Activated T-helper 1 cell treated with Interleukin-2 at 50 U/mL for 16 hours (primary cell): Measurements from ENCODE around the gene ADAM33.

Source experiments
- DNase-seq: peaks from one replicate; pipeline ENCODE4 v3.0.0-alpha.2; 2020; ENCODE audit warnings: low read depth

The ADAM33 gene

DNA sequence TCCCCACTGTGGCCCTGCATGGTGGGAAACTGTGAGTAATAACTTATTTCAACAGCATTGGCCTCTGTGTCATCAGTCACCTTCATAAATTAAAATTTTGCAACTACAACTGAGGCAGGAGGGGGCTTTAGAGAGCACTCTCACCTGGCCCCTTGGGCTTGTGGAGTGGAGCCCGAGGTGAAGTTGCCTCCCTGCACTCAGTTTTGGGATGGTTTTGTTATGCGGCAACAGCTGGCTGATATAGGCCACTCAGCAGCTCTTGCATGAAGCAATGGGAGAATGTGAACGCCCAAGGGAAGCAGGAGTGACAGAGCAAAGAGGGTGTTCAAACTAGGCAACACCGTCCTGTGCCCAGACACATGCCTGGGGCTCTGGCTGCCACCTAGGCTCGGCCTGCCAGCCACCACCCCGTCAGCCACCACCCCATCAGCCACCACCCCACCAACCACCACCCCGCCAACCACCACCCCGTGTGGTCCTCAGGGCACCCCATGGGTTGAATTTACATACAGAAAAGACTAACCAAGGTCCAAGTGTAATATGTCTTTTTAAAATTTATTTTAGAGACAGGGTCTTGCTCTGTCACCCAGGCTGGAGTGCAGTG is 14.3 kb downstream of the ADAM33 start:
- DNase-seq, result no peak

DNA sequence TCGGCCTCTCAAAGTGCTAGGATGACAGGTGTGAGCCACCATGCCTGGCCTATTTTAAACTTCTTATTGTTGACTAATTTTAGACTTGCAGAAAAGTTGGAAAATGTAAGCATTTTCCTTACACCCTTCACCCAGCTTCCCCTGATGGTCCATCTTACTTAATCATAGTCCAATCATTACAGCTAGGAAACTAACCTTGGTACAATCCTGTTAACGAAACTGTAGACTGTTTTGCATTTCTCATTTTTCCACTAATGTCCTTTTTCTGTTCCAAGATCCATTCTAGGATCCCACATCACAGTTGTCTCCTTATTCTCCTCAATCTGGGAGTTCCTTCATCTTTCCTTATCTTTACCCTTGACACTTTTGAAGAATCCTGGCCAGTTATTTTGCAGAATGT is 18.0 kb downstream of the ADAM33 start:
- DNase-seq, result no peak

DNA sequence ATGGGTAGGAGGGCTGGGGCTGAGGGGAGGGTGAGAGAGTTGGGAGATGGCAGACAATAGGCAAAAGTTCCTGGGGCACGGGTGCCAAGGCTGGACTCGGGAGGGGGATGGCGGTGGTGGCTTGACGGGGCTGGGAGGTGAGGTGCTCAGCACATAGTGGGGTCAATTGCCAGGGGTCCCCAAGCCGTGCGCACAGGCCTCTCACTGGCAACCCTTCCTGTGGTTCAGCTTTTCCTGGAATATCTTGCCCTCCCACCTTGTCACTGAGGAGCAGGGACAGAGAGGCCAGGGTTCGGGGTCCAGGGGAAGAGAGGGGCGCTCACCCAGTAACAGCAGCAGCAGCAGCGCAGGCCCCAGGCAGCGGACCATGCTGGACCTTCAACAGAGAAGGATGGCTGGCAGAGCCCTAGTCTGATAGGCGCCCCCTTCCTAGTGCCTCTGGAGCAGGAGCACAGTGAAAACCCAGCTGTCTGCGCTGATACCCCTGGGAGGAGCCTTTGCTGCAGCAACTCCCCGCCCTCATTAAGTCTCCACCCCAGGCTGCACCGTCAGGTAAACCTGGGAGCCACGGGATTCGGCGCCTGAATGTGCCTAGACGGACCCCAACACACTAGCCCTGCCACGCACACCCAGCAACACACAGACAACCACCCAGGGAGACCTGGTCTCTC is 18.6 kb downstream of the ADAM33 start, which contains the start of gene GFRA4:
Gene GFRA4, minus strand, starts transcription at position 369 of the 671 bp plus-strand sequence. Its CDS starts 0 bp downstream, at position 369.
- no peak for DNase-seq

DNA sequence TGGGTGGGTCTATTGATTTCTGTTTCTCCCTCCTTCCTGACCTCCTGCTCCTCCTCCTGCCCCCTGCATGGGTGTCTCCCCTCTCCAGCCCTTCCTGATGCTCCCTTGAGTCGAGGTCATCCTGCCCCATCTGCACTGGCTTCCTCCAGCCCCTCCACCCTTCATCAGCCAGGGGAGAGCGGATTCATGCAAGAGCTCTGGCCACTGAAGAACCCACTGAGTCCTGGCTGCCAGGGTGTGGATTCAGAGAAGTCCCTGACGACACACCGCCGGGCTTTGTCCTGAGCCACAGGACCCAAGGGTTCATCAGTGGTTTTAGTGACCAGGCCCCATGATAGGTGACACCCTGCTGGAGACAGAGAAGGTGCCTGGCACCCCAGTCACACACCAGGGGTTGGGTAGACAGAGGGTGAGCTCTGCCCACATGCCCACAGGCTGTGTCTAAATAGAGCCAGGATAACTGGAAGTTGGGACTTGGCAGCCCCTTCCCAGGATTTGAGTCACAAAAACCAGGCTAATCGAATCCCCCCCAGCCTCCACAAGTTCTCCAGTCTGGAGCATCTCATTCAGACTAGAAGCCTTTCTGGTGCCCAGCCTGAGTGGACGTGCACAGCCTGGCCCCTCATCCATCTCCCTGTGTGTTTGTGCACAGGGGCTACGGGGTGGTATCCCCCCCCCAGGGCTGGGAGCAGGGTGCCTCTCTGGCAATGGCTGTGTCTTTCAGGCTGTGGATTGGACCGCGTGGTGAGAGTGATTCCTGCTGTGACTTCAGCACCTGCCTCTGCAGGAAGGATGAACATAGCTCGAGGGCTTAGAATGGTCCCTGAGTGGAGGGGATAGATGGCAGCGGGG is 19.8 kb downstream of the ADAM33 start:
- DNase-seq, result no peak

DNA sequence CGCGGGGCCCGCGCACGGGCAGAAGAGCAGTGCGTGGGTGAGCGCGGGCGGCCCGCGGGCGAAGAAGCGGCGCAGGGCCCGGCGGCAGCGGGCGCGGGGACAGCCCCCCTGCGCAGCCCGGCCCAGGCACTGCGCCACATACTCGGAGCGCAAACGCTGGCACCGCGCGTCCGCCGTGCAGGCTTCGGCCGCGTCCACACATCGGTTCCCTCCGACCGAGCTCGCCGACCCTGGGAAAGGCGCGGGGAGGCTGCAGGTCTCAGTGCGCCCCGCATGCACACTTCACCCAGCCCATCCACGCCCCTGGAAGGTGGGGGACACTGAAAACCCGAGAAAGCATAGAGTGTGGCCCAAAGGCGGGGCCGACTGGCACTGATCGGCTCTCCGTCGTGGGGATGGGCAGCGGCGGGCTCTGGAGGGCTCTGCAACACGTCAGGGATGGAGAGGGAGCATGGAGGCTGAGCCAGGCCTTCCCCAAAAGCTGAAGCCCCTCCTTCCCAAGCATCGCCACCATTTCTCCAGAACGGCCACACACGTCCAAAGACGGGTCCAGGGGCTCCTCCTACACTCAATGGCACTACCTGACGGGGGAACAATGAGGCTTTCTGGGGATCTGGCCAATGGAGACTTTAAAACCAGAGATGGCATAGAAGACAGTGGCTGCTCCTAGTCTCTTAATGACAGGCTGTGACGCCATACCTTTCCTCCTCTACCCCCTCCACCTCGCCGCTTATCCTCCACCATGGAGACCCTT is 20.6 kb downstream of the ADAM33 start:
- DNase-seq, result no peak

DNA sequence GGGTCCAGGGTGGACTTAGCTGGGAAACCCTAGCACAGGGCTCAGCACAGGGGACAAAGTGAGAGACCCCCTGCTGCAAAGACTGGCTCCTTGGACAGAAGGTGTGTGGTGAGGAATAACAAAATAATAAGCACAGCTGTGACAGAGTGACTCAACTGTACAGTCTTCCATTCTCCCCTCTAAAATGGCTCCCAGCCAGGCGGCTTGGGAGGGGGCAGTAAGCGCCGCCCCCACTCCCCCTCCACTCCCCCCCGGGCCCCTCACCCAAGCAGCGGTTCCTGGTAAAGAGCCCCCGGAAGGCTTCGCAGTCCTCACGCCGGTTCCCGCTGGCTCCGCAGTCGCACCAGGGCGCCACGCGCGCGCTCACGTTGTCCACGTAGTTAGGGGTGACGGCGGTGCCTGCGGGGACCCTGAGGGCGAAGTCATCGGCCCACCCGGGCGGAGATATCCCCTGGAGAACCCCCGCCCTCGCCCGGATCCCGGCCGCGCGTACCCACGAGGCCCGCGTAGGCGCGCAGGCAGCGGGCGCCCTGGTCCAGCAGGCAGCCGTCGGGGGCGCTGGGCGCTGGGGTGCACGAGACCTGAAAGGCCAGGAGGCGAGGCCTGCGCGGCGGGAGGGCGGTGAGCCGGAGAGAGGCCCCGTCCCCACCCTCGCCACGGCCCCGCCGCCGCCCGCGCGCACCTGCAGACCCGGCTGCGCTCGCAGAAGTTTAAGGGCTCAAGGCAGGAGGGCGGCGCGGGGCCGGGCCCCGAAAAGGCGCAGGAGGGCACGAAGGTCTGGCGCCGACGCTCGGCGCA is 21.3 kb downstream of the ADAM33 start:
- DNase-seq, result no peak

DNA sequence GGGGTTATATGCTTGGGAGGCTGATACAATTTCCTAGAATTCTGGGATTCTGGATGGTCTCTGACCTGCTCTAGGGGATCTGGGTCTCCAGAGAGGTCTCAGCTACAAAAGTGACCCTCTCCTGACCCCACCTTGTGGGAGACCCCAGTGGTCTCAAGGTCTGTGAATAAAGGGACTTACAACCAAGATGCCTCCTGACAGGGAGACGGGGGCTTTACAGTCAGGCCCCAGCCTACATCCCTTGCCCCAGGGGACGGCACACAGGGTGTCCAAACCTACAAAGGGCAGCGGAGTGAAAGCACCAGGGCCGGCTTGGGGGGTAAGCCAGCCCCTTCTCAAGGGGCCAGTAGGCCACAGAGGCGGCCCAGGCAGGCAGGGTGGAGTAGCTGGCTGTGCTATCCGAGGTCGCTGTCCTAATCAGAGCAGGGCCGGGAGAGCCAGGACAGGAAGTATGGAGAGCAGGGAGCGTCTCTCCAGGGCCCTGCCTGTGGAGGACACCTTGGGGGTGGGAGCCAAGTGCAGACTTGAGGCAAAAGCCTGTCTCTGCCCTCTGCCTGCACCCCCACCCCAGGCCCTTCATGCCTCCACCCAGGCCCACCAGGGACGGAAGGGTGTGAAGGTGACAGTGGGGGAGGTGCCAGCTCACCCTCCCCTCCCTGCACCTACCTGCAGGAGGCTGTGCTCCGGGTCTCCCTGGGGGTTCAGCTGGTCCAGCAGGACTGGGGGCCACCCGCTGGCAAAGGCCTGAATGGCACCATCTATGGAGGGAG is 22.1 kb downstream of the ADAM33 start:
- DNase-seq, result no peak

DNA sequence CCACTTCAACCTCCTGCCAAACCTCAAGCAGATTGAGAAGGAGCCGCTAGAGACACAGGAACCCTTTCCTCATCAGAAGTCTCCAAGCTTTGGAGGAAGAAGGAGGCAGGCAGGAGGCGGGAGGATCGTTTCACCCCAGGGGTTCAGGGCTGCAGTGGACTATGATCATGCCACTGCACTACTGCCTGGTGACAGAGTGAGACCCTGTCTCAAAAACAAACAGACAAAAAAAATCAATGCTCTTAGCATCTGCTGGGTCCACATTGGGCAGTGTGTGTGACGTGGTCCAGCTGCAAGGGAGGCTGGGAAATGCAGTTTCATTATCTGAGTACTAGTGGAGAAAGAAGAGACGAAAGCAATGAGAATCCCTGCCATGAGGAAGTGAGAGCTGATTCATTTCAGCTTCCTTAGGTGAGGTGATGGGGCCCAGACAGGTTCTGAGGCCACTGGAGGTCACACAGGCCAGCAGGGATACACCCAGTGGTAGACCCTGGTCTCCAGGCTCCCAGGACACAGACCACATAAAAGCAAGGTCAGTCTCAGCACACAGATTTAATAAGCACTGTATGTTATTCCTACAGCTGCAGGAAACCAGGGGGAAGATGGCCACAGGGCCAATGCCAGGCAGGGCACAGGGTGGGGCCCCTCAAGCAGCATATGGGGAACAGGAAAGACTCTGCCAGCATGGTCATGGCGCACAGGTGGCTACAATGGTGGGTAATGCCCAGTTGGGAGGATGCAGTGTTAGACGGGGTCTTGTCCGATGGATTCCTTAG is 22.9 kb downstream of the ADAM33 start:
- DNase-seq, result no peak

DNA sequence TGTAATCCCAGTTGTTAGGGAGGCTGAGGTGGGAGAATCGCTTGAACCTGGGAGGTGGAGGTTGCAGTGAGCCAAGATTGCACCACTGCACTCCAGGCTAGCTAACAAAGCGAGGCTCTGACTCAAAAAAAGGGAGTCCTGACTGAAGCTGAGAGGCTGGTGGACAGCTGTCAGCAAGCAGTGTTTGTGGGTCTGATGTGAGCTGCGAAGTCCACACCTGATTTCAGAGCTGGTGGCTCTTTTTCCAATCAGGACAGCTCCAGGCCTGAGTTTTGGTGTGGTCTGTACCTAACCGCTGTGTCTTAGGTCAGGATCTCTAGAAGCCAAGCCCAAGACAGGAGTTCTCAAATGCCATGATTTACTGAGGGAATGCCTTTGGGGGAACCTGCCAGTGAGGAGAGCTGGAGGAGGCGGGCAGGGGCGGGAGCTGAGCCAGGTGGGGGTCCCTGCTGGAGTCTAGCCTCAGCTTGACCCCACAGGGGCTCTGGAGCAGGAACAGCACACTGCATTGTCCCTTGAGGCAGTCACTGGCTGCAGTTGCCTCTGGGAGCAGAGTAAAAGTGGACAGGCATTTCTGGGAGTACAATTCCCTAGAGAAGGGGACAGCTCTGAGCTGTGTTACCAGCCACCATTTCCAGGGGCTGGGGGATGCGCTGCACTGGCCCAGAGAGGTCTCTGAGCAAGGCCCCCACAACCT is 23.6 kb downstream of the ADAM33 start:
- no peak for DNase-seq

DNA sequence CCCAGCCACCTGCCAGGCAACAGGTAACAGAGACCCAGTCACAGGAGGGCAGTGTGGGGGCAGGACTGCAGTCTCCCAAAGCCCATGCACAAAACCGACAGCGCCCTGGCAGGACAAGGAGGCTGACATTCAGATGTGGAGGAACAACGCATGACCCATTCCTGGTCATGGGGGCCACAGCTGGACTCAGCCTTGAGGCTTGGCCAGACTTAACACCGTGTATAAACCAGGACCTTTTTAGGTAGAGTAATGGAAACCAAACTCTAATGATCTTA is 26.7 kb downstream of the ADAM33 start:
- DNase-seq, result no peak

DNA sequence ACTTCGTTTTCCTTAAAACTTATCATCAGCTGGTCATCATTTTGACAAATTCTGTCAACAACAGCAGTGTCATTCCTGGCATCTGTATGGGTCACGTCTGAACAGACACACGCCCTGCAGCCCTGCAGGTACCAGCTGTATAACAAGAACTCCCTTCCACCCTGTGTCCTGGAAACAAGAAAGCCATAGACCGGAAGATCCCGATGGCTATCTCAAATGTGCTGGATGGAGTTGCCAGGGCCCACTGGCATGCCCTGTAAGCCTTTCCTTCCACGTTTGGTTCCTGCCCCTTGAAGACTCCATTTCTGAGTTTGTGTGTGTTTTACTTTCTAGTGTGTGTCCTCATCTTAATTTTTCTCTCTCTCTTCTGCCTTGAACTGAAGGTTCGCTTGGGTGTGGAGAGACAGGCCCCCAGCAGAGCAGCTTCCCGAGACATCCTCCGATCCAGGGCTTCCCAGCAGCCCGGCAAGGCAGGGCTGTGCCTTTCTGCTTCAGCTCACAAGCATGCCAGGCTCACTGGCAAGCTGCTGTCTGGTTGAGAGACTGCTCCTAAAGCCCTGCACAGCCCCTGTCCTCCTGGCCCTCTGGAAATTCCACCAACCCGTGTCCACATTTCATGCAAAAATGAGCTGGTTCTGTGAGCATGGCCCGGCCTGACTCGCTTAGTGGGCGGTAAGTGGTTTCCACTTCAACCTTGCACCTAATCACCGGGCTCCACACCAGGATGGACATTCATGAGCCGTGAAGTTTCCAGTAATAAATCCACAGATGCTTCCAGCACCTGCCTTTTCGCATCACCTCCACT is 27.3 kb downstream of the ADAM33 start:
- DNase-seq, result no peak

DNA sequence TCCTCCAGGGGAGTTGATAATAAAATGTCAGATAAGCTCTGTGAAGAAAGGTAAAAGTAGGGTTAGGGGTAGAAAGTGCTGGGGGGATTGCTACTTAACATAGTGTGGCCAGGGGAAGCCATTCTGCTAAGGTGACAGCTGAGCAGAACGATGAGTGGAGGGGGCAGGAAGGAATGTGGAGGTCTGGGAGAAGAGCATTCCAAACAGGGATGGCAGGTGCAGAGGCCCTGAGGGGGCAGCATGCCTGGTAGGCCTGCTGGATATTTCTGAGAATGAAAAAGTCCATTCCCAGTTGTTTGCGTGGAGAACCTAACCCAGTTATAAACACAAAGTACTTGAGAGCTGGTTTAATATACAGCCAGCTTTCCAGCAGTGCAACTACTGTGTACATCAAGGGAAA is 27.9 kb downstream of the ADAM33 start:
- no peak for DNase-seq

DNA sequence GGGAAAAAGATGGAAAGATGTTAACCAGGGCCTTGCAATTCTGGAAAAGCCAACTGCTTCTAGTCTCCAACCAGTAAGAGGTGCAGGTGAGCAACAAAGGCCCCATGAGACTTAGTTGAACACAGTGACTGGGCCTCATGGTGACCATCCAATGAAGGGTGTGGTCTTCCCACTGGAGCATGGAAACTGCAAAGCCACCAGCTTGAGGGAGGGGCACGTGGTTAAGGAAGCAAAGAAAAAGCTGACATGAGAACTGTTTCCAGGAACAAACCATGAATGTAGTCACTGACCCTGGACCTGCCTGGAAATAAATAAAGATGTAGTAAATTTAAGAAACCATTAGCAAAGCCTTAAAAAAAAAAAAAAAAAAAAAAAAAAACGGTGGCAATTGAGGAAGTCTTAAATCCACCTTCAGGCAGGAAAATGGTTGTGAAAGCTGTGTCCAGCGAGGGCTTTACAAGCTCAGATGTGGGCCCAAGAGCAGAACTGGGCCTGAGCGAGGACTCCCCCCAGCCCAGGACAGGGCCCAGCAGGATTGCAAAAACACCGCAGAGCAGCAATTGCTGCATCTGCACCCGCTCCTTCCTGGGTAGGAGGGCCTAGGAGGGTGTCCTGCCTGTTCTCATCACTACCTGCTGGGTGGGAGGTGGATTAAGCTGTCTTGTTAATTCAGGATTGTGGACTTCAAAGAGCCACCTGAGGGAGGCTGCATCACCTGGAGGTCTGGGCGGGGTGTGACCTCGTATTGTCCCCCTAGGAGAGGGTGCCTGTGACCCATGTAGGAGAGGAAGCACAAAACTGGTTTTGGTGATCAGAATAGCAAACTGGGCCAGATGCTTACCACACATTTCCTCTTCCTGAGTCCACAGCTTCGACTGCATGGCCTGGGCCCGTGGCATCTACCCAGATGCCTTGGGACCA is 28.9 kb downstream of the ADAM33 start:
- DNase-seq, result no peak

DNA sequence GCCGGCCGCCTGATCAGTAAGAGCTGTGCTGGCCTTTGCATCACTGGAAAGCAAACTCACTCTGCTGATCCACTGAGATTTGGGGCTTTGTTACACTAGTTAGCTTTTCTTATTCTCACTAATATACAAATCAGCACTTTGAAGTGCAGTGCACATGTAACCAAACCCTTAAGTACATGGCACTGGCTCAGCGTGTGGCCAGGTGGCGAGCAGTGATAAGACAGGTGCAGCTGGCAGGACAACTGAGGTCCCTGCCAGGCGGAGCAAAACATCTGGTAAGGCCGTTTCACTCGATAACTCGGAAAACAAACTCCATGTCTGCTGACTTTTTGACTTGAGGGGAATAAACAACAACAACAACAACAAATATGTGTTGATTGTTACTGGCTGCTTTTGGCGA is 29.6 kb downstream of the ADAM33 start:
- DNase-seq, result no peak

DNA sequence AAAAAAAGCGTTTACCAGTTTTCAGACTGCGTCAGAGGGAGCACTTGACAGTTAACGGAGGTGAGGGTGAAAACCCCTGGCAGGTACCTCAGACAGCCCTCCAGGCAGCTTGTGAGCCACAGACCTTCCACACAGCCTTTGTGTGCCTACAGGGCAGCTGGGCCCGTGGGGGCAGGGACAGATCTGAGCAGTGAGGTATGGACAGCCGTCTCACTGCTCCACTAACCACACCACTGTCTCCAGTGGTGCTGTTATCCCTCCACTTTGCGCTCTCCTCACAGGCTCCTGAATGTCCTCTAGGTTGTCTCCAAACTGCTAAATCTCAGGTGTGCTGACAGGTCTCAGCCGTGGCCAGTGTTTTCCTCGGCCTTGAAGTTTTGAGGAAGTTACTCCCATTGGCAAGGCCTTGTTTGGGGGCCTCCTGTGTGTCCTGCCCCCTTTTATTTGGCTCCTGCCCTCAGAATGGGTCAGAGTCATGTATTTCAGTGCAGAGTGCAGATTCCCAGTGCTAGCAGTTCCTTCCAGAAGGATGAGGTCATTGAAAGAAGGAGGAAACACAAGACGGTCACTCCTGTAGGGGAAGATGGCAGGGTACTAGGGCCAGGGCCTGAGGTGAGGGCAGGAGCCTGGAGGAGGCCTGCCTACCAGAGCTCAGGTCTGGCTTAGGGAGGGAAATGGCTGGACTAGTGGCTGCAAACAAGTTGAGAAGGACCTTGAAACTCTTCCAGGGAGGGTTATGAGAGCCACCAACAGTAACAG is 30.4 kb downstream of the ADAM33 start:
- DNase-seq, result no peak

DNA sequence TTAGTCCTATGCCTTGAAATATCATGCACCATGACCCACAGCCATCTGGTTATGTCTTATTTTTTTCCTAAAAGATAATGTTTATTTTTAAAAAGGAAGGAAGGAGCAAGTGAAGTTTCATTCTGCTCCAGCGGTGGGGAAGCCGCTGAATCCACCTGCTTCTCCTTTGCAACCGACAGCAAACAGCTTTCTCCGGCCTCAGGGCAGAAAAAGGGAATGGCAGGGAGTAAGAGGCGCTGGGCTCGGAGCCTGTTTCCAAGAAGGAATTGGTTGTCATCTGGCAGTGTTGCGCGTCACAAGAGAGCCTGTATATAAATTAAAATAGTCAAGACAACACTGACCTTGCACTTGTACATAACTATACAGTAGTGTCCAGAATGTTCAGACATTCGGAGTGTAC is 32.9 kb downstream of the ADAM33 start:
- no peak for DNase-seq

DNA sequence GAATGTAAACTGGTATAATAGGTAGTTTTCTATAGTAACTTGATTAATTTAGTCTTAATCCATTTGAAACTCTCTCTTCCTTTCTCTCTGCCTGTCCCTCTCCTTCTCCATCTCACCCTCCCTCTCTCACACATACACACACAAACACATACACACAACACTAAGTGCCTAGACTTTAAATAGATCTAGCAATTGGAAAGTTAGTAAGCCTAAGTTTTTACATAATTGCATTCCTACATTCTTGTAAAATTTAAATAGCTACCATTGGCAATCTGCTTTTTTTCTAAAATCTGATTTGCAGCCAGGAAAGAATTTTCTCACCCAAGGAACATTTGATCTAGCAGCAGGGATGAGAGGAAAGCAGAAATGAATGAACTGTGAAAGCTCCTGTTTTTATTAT is 34.3 kb downstream of the ADAM33 start:
- no peak for DNase-seq
